Mucosa of descending colon (tissue), 3 donors: ENCODE measurements around the gene PTPRD. TPM values are rescaled to one million over a fixed set of nuclear protein-coding genes. Genes with fewer than 3 reads are reported as not detected.

Experiments used
- ATAC-seq: fragments of 200-7000 bp; cut with Tn5 transposase; one replicate; pipeline ENCODE4 v1.9.1; 2020; ENCODE audit warnings: mild to moderate bottlenecking, moderate library complexity
- DNase-seq, 3 donors: peaks; one replicate each; pipeline ENCODE4 v3.0.0-alpha.2; 2020
- H3K36me3 ChIP-seq: fragments of 200-600 bp; one replicate; pipeline ENCODE4 v1.8.0; 2021; ENCODE audit warnings: low read depth, mild to moderate bottlenecking
- H3K4me1 ChIP-seq: fragments of 200-600 bp; one replicate; pipeline ENCODE4 v1.8.0; 2021; ENCODE audit warnings: low read depth, mild to moderate bottlenecking
- H3K4me3 ChIP-seq: fragments of 200-600 bp; one replicate; pipeline ENCODE4 v1.8.0; 2021; ENCODE audit warnings: mild to moderate bottlenecking
- H3K9me3 ChIP-seq: fragments of 200-600 bp; one replicate; pipeline ENCODE4 v1.8.0; 2021; ENCODE audit warnings: mild to moderate bottlenecking
- intact Hi-C, 2 donors: fragments of 100-400 bp; cut with DNase I in 1 of 2; cut with micrococcal nuclease in 1 of 2; formaldehyde crosslinking; loops; one replicate each; pipeline versions ENCODE4 v1.11.0 to v1.11.1; 2022; cut with DNase I, micrococcal nuclease
- total RNA-seq, 3 donors: library from RNA; stranded (reverse); fragmentation: NEBNext Ultra II Directional in 2 of 3; extraction: Animal tissue kit (Norgen Biotek cat#: 25700) in 2 of 3; gene quantifications; one replicate each; pipeline versions ENCODE4 v1.2.1 to v1.2.4, GENCODE V29; 2021 to 2023
- TF ChIP-seq, protein P1 (sequence below): fragments of 200-600 bp; IDR thresholded peaks from one replicate; pipeline ENCODE4 v1.8.0; 2022; ENCODE audit warnings: antibody characterized with exemption, mild to moderate bottlenecking
- donor health status: DM: no; HTN: no; CAD: no; lungs with moderate emphysema.
- donor health status: DM: no; HTN: no; CAD: no.
- donor health status: DM: no; HTN: yes; CAD: no.

Gene PTPRD
- total RNA-seq, 3 donors from 2014 or later: 52.7 to 128 (median 113) TPM

DNA sequence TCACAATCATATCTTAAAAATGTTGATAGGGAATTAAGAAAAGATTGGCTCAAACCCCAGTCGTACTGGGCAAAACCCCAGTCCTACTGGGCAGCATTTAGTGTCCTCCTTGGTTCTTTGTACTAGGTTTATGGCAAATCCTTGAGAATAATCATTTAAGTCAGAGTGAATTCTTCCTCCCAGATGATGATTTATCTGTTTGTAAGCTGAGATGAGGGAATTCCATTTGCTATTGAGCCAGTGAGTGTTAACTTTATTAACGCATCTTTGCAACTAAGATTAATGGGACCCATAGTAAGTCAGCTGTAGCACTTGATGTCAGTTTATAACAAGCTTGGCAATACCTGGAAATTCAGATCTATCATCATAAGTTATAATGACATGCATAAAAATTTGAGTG lies 1991.4 kb downstream of the PTPRD start:
- no peaks in the 10 kb centered on the region for H3K4me1 ChIP-seq
- no peaks in the 10 kb centered on the region for H3K36me3 ChIP-seq
- intact Hi-C loops: no loop called here
- no peaks in the 10 kb centered on the region for H3K9me3 ChIP-seq
- TF ChIP-seq, protein P1, sequence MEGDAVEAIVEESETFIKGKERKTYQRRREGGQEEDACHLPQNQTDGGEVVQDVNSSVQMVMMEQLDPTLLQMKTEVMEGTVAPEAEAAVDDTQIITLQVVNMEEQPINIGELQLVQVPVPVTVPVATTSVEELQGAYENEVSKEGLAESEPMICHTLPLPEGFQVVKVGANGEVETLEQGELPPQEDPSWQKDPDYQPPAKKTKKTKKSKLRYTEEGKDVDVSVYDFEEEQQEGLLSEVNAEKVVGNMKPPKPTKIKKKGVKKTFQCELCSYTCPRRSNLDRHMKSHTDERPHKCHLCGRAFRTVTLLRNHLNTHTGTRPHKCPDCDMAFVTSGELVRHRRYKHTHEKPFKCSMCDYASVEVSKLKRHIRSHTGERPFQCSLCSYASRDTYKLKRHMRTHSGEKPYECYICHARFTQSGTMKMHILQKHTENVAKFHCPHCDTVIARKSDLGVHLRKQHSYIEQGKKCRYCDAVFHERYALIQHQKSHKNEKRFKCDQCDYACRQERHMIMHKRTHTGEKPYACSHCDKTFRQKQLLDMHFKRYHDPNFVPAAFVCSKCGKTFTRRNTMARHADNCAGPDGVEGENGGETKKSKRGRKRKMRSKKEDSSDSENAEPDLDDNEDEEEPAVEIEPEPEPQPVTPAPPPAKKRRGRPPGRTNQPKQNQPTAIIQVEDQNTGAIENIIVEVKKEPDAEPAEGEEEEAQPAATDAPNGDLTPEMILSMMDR: no peak
- ATAC-seq (no peak), DNase-seq (no peak)
- no peak overlapping the region for H3K4me3 ChIP-seq

DNA sequence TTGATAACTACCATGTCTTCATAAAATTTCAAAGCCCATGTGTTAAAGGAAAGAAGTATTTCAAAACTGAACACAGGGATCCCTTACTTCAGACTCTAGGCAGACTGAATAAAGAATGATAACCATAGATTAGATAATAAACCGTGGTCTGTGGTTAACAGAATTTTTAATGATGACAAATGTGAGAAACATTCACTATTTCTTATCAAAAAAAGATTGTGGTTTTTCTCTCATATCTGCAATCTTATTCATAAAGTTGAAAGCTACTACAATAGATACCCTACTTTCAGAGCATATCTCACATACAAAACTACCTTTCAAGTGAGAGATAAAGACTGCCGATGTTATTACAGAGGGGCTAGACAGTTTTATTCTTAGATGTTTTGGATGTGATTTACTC lies 1996.4 kb downstream of the PTPRD start:
- no peak for ATAC-seq
- TF ChIP-seq, protein P1: no peak
- H3K9me3 ChIP-seq: no peaks in the 10 kb centered on the region
- no peaks in the 10 kb centered on the region for H3K36me3 ChIP-seq
- DNase-seq: no peak
- intact Hi-C loops: no loop called here
- H3K4me1 ChIP-seq: no peaks in the 10 kb centered on the region
- H3K4me3 ChIP-seq: no peak overlapping the region

DNA sequence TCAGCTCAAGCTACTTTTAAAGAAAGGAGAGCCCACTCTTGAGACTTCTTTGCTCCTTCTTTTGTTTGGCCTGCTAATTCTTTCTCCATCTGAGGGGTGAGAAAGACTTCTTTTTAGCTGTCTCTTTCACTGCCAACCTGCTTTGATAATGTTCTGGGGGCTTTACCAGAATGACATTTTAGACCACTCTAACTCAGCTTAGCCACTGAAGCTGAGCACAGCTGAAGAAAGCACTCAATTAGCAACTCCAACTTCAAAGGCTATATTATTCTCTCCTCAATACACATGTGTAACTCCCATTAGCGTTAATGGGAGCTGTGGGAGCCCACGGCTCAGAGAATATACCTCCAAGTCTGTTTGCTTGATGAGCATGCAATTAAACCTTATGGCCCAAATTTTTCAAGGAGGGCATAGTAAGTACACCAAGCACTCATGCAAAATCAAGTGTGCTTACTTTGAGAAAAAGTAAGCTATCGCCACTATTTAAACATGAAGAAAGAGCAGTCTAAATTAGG lies 1997.8 kb downstream of the PTPRD start:
- Histone ChIP-seq H3K4me1 (no peaks in the 10 kb centered on the region), H3K9me3 (no peaks in the 10 kb centered on the region), H3K4me3 (no peak overlapping the region), H3K36me3 (no peaks in the 10 kb centered on the region)
- TF ChIP-seq, protein P1: no peak
- ATAC-seq: no peak
- no peak for DNase-seq
- intact Hi-C loops: no loop called here

DNA sequence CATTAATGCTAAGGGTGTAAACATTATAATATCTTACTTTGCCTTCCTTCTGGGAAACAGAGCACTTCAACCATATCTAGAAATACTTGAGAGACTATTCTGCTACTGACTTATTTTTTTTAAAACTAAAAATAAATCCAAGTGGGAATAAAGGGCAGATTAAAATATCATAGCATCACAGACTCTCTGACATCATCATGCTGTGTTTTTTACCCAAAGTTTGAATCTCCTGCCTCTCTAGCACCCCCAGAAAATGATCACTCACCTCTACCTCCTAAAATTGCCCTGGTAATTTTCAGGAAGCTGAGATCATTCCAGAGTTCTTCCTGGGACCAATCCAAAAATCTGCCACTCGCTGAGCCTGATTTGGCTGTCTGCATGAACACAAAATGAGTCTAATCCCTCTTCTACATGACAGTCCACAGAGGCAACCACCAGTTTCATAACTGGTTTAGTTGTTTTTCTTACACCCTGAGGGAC lies 1999.4 kb downstream of the PTPRD start:
- intact Hi-C loops: no loop called here
- no peak for ATAC-seq
- TF ChIP-seq, protein P1: no peak
- Histone ChIP-seq H3K4me3 (no peak overlapping the region), H3K4me1 (no peaks in the 10 kb centered on the region), H3K9me3 (no peaks in the 10 kb centered on the region), H3K36me3 (no peaks in the 10 kb centered on the region)
- no peak for DNase-seq

DNA sequence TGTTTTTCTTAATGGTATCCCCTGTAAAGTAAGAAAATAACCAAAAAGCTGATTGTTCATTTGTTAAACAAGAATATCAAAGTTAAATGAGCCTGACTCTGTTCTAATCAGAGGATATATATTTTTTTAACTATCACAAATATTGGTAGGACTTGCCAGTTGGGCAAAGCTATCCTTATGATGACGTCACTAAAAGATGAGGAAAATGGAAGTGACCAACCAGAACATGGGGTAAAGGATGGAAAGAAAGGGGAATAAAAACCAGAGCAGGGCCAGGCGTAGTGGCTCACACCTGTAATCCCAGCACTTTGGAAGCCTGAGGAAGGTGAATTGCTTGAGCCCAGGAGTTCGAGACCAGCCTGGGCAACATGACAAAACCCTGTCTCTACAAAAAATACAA lies 2001.6 kb downstream of the PTPRD start:
- Histone ChIP-seq H3K4me1 (no peaks in the 10 kb centered on the region), H3K4me3 (no peak overlapping the region), H3K36me3 (no peaks in the 10 kb centered on the region), H3K9me3 (no peaks in the 10 kb centered on the region)
- DNase-seq (no peak), ATAC-seq (no peak)
- intact Hi-C loops: no loop called here
- TF ChIP-seq, protein P1: no peak

DNA sequence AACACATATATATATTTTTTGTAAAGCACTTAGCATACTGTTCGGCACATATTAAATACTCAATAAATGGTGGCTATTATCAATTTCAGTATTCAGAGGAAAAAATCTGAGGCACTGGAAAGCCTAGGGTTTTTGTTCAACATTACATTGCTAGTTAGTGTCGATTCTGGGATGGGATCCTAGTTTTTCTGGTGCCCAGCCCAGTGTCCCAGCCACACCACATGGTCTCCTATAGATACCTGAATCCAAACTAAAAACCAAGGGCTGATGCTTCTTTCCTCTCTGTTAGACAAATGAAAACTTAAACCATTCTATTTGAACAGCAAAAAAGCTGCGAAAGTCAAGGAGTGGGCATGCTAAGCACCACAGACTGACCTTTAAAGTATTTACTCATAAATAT lies 2002.5 kb downstream of the PTPRD start:
- Histone ChIP-seq H3K9me3 (no peaks in the 10 kb centered on the region), H3K4me1 (no peaks in the 10 kb centered on the region), H3K4me3 (no peak overlapping the region), H3K36me3 (no peaks in the 10 kb centered on the region)
- DNase-seq (no peak), ATAC-seq (no peak)
- TF ChIP-seq, protein P1: no peak
- intact Hi-C loops: no loop called here
